ENCODE measurements around the gene TCF15.

GRCh38 chr20:640674-641515 lies 30.8 kb upstream of the TCF15 start:
- no peak for TF ChIP-seq CTCF (IDR thresholded peaks at IDR 0.05)
- no peak for TF ChIP-seq POLR2A (IDR thresholded peaks at IDR 0.05)
